HG03045 (cell line): ENCODE data around the gene HAND2.

Experiments used
- ATAC-seq: cut with Tn5 transposase; IDR thresholded peaks from one replicate; pipeline ENCODE4 v1.9.1; 2021; ENCODE audit warnings: mild to moderate bottlenecking, moderate library complexity; ENCODE audit not compliant: unreplicated experiment

Gene HAND2

DNA sequence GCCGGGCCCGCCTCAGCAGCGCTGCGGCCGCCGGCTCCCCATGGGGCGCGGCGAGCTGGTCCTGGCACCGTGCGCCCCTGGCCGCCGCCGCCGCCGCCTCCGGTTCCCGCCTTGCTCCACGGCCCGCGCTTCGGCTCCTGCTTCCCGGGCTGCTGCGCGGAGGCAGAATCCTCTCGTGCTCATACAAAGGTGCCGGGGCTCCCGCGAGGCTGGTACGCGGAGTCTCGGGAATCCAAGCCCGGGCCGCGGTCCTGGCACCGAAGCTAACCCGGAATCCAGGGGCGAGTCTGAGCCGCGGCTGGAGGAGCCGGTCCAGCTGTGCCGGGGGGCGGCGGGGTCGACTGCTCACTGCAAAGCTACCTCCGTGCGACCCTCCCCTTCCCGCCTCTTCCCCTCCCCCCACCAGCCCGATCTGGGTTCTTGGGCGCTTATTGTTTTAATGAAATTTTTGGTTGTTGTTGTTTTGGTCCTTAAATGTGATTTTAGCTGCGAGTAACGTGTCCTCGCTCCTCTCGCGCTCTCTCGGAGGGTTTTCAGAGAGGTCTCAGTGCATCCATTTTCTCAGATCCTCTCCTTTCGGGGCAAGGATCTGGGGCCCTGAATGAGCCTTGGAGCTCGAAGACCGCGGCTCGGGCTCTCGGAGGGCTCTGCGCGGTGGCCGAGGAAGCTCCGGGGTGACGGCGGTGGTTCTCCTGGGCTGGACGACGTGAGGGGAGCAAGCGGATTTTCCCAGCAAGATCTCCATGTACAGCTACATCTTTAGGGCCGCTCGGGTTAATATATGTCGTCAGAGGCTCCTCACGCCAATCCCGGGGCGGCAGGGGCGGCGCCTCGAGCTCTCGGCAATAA is at the start of gene HAND2:
TSS of gene HAND2 (minus strand) at position 753 of the 849 bp plus-strand sequence. CDS start 940 bp downstream, outside the sequence.
- ATAC-seq = no peak

DNA sequence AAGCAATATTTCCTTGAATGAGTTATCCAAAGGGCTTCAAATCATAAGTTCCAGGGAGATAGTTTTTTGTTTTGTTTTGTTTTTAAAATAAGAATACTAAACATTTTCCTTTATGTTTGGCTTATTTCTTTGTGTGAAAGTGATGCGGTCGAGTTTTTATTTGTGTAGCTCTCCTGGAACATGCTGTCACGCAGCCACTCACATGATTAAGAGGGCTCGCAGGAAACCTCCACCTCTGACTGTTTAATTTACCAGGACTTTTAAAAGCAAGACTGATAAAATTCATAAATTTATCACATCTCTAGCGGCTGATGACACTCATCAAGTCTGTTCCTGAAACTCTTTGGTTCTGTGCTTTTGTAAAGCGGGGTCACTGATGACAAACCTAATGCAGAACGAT is 48.9 kb upstream of the HAND2 start:
- no peak for ATAC-seq

- ATAC-seq = no peak
These were observed 47.9 kb upstream of the HAND2 start for GRCh38 chr4:173577963-173578362.

DNA sequence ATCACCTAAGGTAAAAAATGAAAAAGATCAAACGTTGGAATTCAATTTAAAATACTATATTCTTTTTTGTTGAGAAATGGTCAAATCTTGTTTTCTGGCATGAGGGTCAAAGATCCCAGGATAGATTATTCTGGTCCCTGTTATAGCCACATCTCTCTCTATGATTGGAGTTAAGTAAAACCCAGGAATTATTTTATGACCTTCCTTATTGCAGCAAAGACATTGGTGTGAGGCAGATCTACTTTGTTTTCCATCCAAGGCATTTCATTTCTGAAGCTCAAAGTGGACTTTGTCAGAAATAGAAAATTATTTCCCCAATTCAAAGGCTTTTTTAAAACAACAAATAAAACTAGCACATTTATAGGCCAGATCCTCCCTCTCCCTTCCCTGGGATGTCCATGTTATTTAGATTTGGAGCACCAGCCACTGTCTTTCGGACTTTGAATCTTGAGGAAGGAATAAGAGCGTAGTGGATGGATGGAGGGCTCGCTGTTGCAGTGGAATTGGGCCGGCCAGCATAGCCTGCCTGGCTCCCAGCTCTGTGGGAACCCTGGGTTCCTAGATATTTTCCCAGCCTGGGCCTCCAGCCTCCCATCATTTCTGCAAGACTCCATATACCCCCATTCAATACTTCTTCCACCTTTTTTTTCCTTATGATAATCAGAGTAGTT is 45.6 kb upstream of the HAND2 start:
- ATAC-seq = no peak

- ATAC-seq = no peak
These were observed 43.7 kb upstream of the HAND2 start for GRCh38 chr4:173573725-173574124.

DNA sequence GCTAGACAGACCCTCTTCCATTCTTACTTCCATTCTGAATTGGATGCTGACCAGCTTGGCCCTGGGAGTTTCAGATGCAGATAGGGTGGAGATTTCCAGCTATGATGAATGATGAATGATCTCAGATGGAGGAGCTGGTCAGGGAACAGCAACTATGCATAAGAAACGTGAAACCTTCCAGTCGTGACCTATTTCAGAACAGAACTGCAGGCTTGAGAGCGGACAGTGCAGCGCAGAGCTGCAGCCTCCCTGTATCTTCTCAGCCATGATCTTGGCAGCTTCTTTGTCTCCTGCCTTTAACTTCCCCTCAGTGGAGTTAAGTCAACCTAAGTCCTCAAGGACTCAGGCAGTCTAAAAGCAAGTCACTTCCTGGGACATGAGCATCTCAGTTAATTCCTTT is 43.3 kb upstream of the HAND2 start:
- no peak for ATAC-seq

- no peak for ATAC-seq
These were observed 42.6 kb upstream of the HAND2 start for GRCh38 chr4:173572493-173573129.

DNA sequence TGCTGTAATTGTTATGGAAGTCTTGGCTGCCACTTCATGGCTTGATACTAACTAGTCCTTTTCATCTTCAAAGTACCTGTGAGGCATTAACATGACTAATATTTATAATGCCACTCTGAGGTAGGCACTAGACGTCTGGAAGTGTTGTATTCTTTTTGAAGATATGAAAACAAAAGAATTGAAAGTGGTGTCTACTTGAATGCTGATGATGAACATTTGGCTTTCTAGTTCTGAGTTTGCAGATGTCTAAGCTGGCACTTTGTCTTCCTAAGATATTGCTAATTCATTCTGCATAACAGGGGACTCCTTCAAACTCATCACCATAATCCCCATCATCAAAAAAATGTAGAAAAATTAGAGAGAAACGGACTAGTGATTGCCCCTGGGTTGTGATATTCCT is 41.6 kb upstream of the HAND2 start:
- ATAC-seq = no peak

GRCh38 chr4:173565281-173565680 is 35.3 kb upstream of the HAND2 start:
- ATAC-seq = no peak

DNA sequence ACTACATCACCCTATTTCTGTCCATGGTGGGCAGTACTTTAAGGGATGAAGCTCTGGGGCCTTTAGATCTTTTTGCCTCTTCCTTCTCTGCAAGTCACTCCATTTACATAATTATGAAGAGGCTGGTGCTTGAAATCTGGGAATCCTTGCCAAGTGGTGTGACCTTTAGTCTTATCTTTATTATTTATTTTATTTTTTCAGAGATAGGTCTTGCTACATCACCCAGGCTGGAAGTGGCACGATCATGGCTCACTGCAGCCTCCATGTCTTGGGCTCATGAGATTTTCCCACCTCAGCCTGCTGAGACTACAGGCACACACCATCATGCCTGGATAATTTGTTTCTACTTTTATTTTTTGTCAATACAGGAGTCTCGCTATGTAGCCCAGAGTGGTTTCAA is 34.4 kb upstream of the HAND2 start:
- ATAC-seq = no peak

GRCh38 chr4:173560896-173561295 is 30.9 kb upstream of the HAND2 start:
- ATAC-seq = no peak

GRCh38 chr4:173556398-173557131 is 26.5 kb upstream of the HAND2 start:
- ATAC-seq = no peak

GRCh38 chr4:173547889-173548288 is 17.9 kb upstream of the HAND2 start:
- ATAC-seq = no peak

DNA sequence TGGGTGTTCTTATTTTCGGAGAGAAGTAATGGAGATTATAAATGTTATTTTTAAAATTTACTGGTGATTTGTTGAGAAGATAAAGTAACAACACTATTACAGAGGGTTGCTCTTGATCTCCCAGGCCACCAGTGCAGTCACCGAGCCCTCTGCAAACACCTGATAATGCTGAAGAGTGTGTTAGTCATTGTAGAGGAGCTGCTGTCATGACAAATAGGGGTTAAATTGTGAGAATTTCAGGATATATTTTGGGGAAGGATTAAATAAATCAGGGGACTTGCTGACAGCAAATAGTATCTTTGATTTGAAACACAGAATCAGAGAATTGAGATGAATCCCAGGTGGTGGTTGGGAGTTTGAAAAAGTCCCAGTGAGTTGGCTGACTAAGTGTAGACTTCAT is 16.7 kb upstream of the HAND2 start:
- no peak for ATAC-seq

DNA sequence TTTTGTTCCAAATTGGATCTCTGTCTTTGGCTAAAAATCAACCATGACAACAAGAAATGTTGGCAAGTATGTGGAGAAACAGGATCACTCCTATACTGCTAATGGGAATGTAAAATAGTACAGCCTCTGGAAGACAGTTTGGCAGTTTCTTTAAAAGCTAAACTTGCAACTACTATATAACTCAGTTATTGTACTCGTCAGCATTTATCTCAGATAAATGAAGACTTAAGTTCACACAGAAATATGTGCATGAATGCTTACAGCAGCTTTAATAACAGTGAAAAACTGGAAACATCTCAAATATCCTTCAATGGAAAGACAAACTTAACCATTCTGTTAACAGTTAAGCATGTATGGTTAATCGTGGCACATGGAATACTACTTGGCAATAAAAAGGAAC is 15.4 kb upstream of the HAND2 start:
- ATAC-seq = no peak

DNA sequence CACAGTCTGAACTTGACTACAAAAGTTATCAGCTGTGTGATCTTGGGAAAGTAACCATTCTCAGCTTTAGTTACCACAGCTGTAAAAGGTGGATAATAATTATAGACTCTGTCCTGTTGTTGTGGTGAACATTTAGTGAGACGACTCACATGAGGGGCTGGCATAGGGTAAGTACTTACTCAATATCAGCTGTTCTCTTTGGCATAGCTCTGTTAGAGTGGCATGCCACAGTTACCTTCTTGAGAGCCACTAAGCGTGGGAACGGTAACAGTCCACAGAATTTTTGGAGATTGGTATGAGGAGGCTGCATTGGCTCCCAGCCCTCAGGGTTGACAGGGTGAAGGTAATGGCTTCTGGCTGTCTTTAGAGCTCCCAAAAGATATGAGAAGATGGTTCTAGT is 13.2 kb upstream of the HAND2 start:
- ATAC-seq = no peak

DNA sequence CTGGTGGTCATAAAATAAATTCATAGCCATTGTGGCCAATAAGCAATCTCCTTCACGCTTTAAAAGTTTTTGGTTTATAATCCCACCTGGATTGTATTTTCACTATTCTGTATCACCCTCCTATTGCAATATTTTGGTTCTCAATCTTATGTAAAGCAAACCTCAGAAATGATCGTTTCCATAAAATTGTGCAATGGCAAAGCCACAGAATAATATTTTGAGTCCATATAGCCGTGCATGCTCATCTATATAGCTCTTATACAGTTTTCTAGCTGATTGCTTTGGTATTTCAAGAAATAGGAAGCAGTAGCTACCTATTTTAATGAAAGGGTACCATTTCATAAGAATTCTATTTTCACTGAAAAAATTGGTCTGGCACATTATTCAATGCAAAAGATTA is 10.0 kb upstream of the HAND2 start:
- no peak for ATAC-seq

- no peak for ATAC-seq
These were observed 8.9 kb upstream of the HAND2 start for GRCh38 chr4:173538909-173539445.

DNA sequence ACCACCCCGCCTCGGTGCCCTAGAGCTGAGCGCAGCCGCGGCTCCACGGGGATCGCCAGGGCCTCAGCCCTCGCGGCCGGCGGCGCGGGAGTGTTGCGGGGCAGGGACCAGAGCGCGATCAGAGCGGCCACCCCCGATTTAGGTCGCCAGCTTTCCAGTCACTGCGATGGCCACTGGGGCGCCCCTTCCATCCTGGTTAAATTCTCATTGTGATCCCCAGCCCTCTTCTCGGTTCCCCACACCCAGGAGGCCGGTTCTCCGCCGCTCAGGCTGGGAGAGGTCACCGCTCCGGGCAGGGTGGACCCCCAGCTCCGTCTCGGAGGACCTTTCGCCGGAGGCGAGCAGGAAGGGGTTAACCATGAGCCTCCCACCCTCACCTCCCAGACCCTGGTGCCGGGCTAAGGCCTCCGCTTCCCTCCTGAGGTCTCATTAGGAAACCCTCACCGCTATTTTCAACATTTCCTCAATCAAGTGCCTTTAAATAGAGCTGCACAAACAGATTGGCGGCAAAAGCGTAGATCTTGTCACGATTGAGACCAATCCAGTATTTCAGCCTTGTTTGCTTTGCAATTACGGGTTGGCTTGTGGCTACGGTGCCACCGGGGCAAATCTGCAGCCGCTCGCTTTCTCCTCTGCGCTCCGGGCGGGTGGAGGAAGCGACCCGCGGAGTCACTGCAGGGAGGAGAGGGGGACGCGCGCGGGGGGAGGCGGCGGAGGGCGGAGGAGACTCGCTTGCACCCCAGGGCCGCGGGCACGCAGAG is 8.3 kb upstream of the HAND2 start:
- ATAC-seq = no peak

DNA sequence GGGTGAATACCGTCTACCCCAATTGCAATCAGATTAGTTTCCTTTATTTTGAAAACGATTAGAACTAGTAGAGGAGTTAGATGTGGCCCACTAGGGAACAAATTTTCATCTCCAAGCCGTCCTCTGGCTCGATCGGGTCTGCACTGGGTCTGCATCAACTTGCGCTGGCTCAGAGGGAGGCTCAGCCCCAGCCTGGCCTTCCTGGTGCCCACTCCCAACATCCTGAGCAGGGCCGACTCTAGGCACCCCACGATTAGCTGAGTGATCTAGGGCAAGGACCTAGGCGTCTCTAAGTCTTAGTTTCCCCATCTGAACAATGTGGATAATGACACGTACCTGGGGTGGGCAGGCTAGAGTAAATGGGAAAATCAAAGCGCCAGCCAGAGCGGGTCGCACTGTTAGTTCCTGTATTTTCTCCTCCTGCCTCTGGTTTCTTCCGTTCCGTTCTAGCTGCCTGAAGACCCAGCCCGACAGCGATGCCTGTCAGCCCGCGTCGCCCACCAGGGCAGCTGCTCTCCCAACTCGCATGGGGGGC is 7.7 kb upstream of the HAND2 start:
- no peak for ATAC-seq
